Mammary epithelial cell (primary cell): Measurements from ENCODE around the gene EVC2.

ENCODE experiments used
- CTCF ChIP-seq, 2 donors: IDR thresholded peaks in 1 of 2; conservative IDR thresholded peaks in 1 of 2; 2 replicates each; pipeline ENCODE4 v1.5.1; 2011 to 2012; ENCODE audit warnings: inconsistent platforms in 2 of 2, low read length in 2 of 2, mild to moderate bottlenecking in 2 of 2, control low read depth in 1 of 2, low read depth in 1 of 2; ENCODE audit not compliant: insufficient read depth in 1 of 2; ENCODE audit errors: extremely low read depth in 1 of 2
- EZH2 ChIP-seq: IDR thresholded peaks from 2 replicates; pipeline ENCODE4 v1.6.1; 2012; ENCODE audit warnings: low read length, inconsistent platforms, borderline replicate concordance

- TF ChIP-seq CTCF (conservative IDR thresholded peaks at IDR 0.05 in 1 of 2, IDR thresholded peaks at IDR 0.05 in 1 of 2; ENCODE audit: extremely low read depth in 1 of 2, insufficient read depth in 1 of 2, low read depth in 1 of 2, low read length in 2 of 2), result no peak
- TF ChIP-seq EZH2, result no peak
These were observed 45.0 kb upstream of the EVC2 start for GRCh38 chr4:5753366-5753765.
